Right cardiac atrium (tissue), 5 donors: ENCODE measurements around the gene LDHA. TPM values are rescaled to one million over a fixed set of nuclear protein-coding genes. Genes with fewer than 3 reads are reported as not detected.

Source experiments
- ATAC-seq, 2 donors: fragments of 200-7000 bp; cut with Tn5 transposase; one replicate each; pipeline versions ENCODE4 v1.8.0 to v1.9.1; 2020; ENCODE audit warnings: moderate library complexity in 2 of 2, mild to moderate bottlenecking in 1 of 2
- DNase-seq, 3 donors: peaks; one replicate each; pipeline ENCODE4 v3.0.0-alpha.2; 2020
- H3K27ac ChIP-seq: one replicate; pipeline ENCODE4 v1.5.1; 2013; ENCODE audit warnings: mild to moderate bottlenecking, low read length, control low read depth, moderate library complexity
- H3K27me3 ChIP-seq: one replicate; pipeline ENCODE4 v1.6.1; 2013; ENCODE audit not compliant: control insufficient read depth, insufficient read depth
- H3K4me1 ChIP-seq: one replicate; pipeline ENCODE4 v1.6.1; 2013; ENCODE audit warnings: low read length; ENCODE audit not compliant: control insufficient read depth, insufficient read depth
- H3K4me3 ChIP-seq: one replicate; pipeline ENCODE4 v1.5.1; 2013; ENCODE audit warnings: low read length, control low read depth
- H3K9me3 ChIP-seq: one replicate; pipeline ENCODE4 v1.6.1; 2013; ENCODE audit warnings: low read length; ENCODE audit not compliant: control insufficient read depth
- WGBS: extraction: QIAGEN DNeasy Blood & Tissue Kit; methylation state at CpG from one replicate; pipeline ENCODE4 v1.1.7; 2013; 5-methylcytosine and 5-hydroxymethylcytosine counted together
- intact Hi-C, 4 donors: fragments of 100-400 bp; cut with DNase I; formaldehyde crosslinking; loops; one replicate each; pipeline versions ENCODE4 v1.11.0 to v1.14.0; 2022 to 2023
- microRNA-seq, 2 donors: library from miRNA; unstranded; fragments of <30 nt; microRNA quantifications; one replicate each; pipeline ENCODE4 v1.2.0, GENCODE V29; 2020 to 2021
- polyA plus RNA-seq: library from polyadenylated mRNA; stranded (reverse); fragments of 200-250 nt; gene quantifications from one replicate; pipeline ENCODE4 v1.2.3, GENCODE V29; 2013
- total RNA-seq, 4 donors: library from RNA; stranded (reverse); fragmentation: NEBNext Ultra II Directional; extraction: Animal tissue kit (Norgen Biotek cat#: 25700); gene quantifications; one replicate each; pipeline ENCODE4 v1.2.1, GENCODE V29; 2021
- donor health status: healthy with polysubstance abuse.
- donor health status: DM: no; HTN: yes; CAD: no.
- donor health status: DM: no; HTN: no; CAD: no.
- donor health status: DM: no; HTN: yes; CAD: no; lungs with severe emphysema.
- donor health status: DM: yes; HTN: yes; CAD: no.

Gene LDHA
- total and polyA plus RNA-seq, 5 donors, result 224 to 399 (median 329) TPM

- Histone ChIP-seq H3K4me1 (no peaks in the 10 kb centered on the region), H3K27ac (no peak overlapping the region), H3K9me3 (no peaks in the 10 kb centered on the region), H3K4me3 (no peak overlapping the region), H3K27me3 (no peaks in the 10 kb centered on the region)
- intact Hi-C loops, result no loop called here
- WGBS, result 92% methylated on average over 2 of the region's 2 CpGs
- DNase-seq, result no peak
- no peak for ATAC-seq
These were observed 25.7 kb downstream of the LDHA start for GRCh38 chr11:18420067-18420466.

- intact Hi-C loops, result no loop called here
- Histone ChIP-seq H3K27me3 (no peaks in the 10 kb centered on the region), H3K27ac (no peak overlapping the region), H3K9me3 (no peaks in the 10 kb centered on the region), H3K4me3 (no peak overlapping the region), H3K4me1 (no peaks in the 10 kb centered on the region)
- 71% methylated on average over 4 of the region's 4 CpGs for WGBS
- no peak for DNase-seq
- ATAC-seq, result no peak
These were observed 32.9 kb downstream of the LDHA start for GRCh38 chr11:18427240-18427639.

- ATAC-seq, result no peak
- 86% methylated on average over 5 of the region's 5 CpGs for WGBS
- Histone ChIP-seq H3K27me3 (no peaks in the 10 kb centered on the region), H3K27ac (no peak overlapping the region), H3K4me3 (no peak overlapping the region), H3K9me3 (no peaks in the 10 kb centered on the region), H3K4me1 (no peaks in the 10 kb centered on the region)
- no peak for DNase-seq
- intact Hi-C loops, result no loop called here
These were observed 35.0 kb downstream of the LDHA start for GRCh38 chr11:18429332-18429731.

GRCh38 chr11:18438691-18439090 lies 44.3 kb downstream of the LDHA start:
- H3K4me3 ChIP-seq, result no peak overlapping the region
- intact Hi-C loops, result no loop called here
- H3K27ac ChIP-seq, result no peak overlapping the region
- ATAC-seq, result no peak
- WGBS, result 76% methylated on average over 2 of the region's 2 CpGs
- no peaks in the 10 kb centered on the region for H3K9me3 ChIP-seq
- H3K4me1 ChIP-seq, result no peaks in the 10 kb centered on the region
- DNase-seq, result no peak
- H3K27me3 ChIP-seq, result no peaks in the 10 kb centered on the region

GRCh38 chr11:18449251-18449650 lies 54.9 kb downstream of the LDHA start:
- Histone ChIP-seq H3K4me1 (no peaks in the 10 kb centered on the region), H3K27ac (no peak overlapping the region), H3K27me3 (no peaks in the 10 kb centered on the region), H3K4me3 (no peak overlapping the region), H3K9me3 (no peaks in the 10 kb centered on the region)
- no peak for ATAC-seq
- WGBS, result 85% methylated on average over 3 of the region's 3 CpGs
- intact Hi-C loops, result no loop called here
- DNase-seq, result no peak

GRCh38 chr11:18452927-18453326 lies 58.6 kb downstream of the LDHA start:
- DNase-seq (no peak), ATAC-seq (no peak)
- Histone ChIP-seq H3K27me3 (no peaks in the 10 kb centered on the region), H3K9me3 (no peaks in the 10 kb centered on the region), H3K4me3 (no peak overlapping the region), H3K4me1 (no peaks in the 10 kb centered on the region), H3K27ac (no peak overlapping the region)
- WGBS, result 81% methylated on average over 2 of the region's 2 CpGs
- intact Hi-C loops, result no loop called here

- ATAC-seq (peak; percentile 18 to 38), DNase-seq (peak in 1 of 3 donors; percentile 38)
- Histone ChIP-seq H3K4me3 (no peak within 1 kb of the TSS), H3K27me3 (no peaks in the 10 kb centered on the region), H3K27ac (no peak within 1 kb of the TSS), H3K9me3 (no peaks in the 10 kb centered on the region), H3K4me1 (no peaks in the 10 kb centered on the region)
- intact Hi-C loops, result no loop called here
- WGBS, result 47% methylated on average over 47 of the region's 47 CpGs
These were observed 61.5 kb downstream of the LDHA start, which contains the start of gene LDHAL6A for GRCh38 chr11:18455686-18456372. Gene LDHAL6A, plus strand, starts transcription at chr11:18455856. Its CDS starts 825 bp downstream, at chr11:18456681.

GRCh38 chr11:18457450-18457849 lies 63.1 kb downstream of the LDHA start:
- Histone ChIP-seq H3K27me3 (no peaks in the 10 kb centered on the region), H3K9me3 (no peaks in the 10 kb centered on the region), H3K4me3 (no peak overlapping the region), H3K4me1 (no peaks in the 10 kb centered on the region), H3K27ac (no peak overlapping the region)
- ATAC-seq, result peak in 1 of 2 donors; percentile 74
- intact Hi-C loops, result no loop called here
- DNase-seq, result no peak
- 35% methylated on average over 3 of the region's 3 CpGs for WGBS

Small RNA genes lying within 50 kb of the gene (microRNA-seq; reads per million reads assigned to microRNA genes)
- gene MIR3159, result 0 to 0.42 reads per million in 2 donors

Other genes starting within 250 kb of the LDHA start
- gene MRGPRX4, start 221.7 kb upstream of the LDHA start, total RNA-seq, result not detected
- not detected for gene MRGPRX4, start 221.7 kb upstream of the LDHA start, polyA plus RNA-seq
- not detected for gene SAA4, start 157.8 kb upstream of the LDHA start, total RNA-seq
- gene SAA4, start 157.8 kb upstream of the LDHA start, polyA plus RNA-seq, result not detected
- 1 to 10 TPM in 1 of 4 donors, under 1 TPM in 2, not detected in 1; 0.59 to 5.5 (median 0.97) TPM for gene SAA2, start 145.9 kb upstream of the LDHA start, total RNA-seq
- gene SAA2, start 145.9 kb upstream of the LDHA start, polyA plus RNA-seq, result 14.9 TPM
- 10 to 100 TPM in 1 of 4 donors, 1 to 10 TPM in 2, not detected in 1; 2.2 to 24.8 (median 2.4) TPM for gene SAA1, start 128.3 kb upstream of the LDHA start, total RNA-seq
- gene SAA1, start 128.3 kb upstream of the LDHA start, polyA plus RNA-seq, result 106 TPM
- gene HPS5, start 72.4 kb upstream of the LDHA start, total RNA-seq, result 10 to 100 TPM; 12.3 to 13.7 (median 12.6) TPM
- 6.7 TPM for gene HPS5, start 72.4 kb upstream of the LDHA start, polyA plus RNA-seq
- gene GTF2H1, start 72.0 kb upstream of the LDHA start, total RNA-seq, result 10 to 100 TPM; 23.9 to 26.3 (median 24.5) TPM
- 14.4 TPM for gene GTF2H1, start 72.0 kb upstream of the LDHA start, polyA plus RNA-seq
- 1 to 10 TPM in 1 of 4 donors, not detected in 3; 2.7 TPM for gene LDHC, start 17.8 kb downstream of the LDHA start, total RNA-seq
- gene LDHC, start 17.8 kb downstream of the LDHA start, polyA plus RNA-seq, result 2.7 TPM
- gene LDHAL6A, start 61.3 kb downstream of the LDHA start, total RNA-seq, result under 1 TPM in 1 of 4 donors, not detected in 3; 0.20 TPM
- gene LDHAL6A, start 61.3 kb downstream of the LDHA start, polyA plus RNA-seq, result 0.16 TPM
- gene TSG101, start 132.4 kb downstream of the LDHA start, total RNA-seq, result 10 to 100 TPM; 52.2 to 58.4 (median 56.0) TPM
- gene TSG101, start 132.4 kb downstream of the LDHA start, polyA plus RNA-seq, result 55.2 TPM
- gene UEVLD, start 194.2 kb downstream of the LDHA start, total RNA-seq, result 10 to 100 TPM; 16.7 to 19.0 (median 17.4) TPM
- gene UEVLD, start 194.2 kb downstream of the LDHA start, polyA plus RNA-seq, result 7.0 TPM
- 10 to 100 TPM in 2 of 4 donors, 1 to 10 TPM in 2; 8.2 to 16.4 (median 11.6) TPM for gene MISFA, start 205.2 kb downstream of the LDHA start, total RNA-seq
- 8.2 TPM for gene MISFA, start 205.2 kb downstream of the LDHA start, polyA plus RNA-seq
- 10 to 100 TPM; 10.1 to 13.5 (median 12.3) TPM for gene SPTY2D1, start 239.8 kb downstream of the LDHA start, total RNA-seq
- gene SPTY2D1, start 239.8 kb downstream of the LDHA start, polyA plus RNA-seq, result 4.3 TPM